A549 (cell line): ENCODE results near the gene FAR2. TPM values are rescaled to one million over a fixed set of nuclear protein-coding genes. Genes with fewer than 3 reads are reported as not detected.

ENCODE experiments used
- ATAC-seq, 2 experiments: fragments of 200-7000 bp in 1 of 2; fragments of >200 bp in 1 of 2; cut with Nextera tagmentation in 1 of 2; cut with Tn5 transposase in 1 of 2; 3 replicates each; pipeline versions ENCODE4 v1.8.0 to v1.9.1; 2018 to 2020; ENCODE audit warnings: mild to moderate bottlenecking in 1 of 2, moderate library complexity in 1 of 2
- CTCF ChIA-PET: fragments of 300-600 bp; sonication (Branson Sonifier 250); formaldehyde crosslinking; extraction: SDS; loops from one replicate; lab custom pipeline; 2021; ENCODE audit warnings: antibody characterized with exemption, inconsistent platforms; lab: Yijun Ruan, JAX
- POLR2A ChIA-PET: fragments of 350-600 bp; formaldehyde crosslinking; extraction: SDS; loops from one replicate; lab custom pipeline; 2021; ENCODE audit warnings: antibody characterized with exemption, inconsistent platforms; lab: Yijun Ruan, JAX
- DNase-seq, 2 experiments: peaks; one replicate each; pipeline versions ENCODE4 v3.0.0 to v3.0.0-alpha.2; 2011 to 2016; ENCODE audit warnings: low read depth in 1 of 2, low spot score in 1 of 2
- FAIRE-seq: peaks from 2 replicates; lab custom pipeline; 2011; peaks lifted over from hg19 to GRCh38; lab: Jason Lieb, UNC
- H3K27ac ChIP-seq, 2 experiments: fragments of >200 bp; sonication (Bioruptor Twin); formaldehyde crosslinking; 3 replicates each; pipeline ENCODE4 v1.5.1; 2016 to 2017
- H3K4me1 ChIP-seq: fragments of >200 bp; sonication (Bioruptor Twin); formaldehyde crosslinking; 3 replicates; pipeline ENCODE4 v1.6.1; 2016
- H3K4me2 ChIP-seq: fragments of >200 bp; sonication (Bioruptor Twin); formaldehyde crosslinking; 3 replicates; pipeline ENCODE4 v1.6.1; 2016
- H3K4me3 ChIP-seq: fragments of >200 bp; sonication (Bioruptor Twin); formaldehyde crosslinking; 3 replicates; pipeline ENCODE4 v1.5.1; 2016
- H3K9me3 ChIP-seq: fragments of >200 bp; sonication (Bioruptor Twin); formaldehyde crosslinking; 3 replicates; pipeline ENCODE4 v1.6.1; 2016
- CBX8 ChIP-seq: fragments of 200-600 bp; sonication (generic); IDR thresholded peaks from 2 replicates; pipeline ENCODE4 v1.6.1; 2016
- CEBPB ChIP-seq, 2 experiments: fragments of >200 bp in 1 of 2; sonication (Bioruptor Twin) in 1 of 2; formaldehyde crosslinking in 1 of 2; IDR thresholded peaks; 2 replicates each; pipeline ENCODE4 v1.6.1; 2012 to 2016
- EHF ChIP-seq: fragments of 250-450 bp; sonication (Bioruptor Pico); IDR thresholded peaks from 2 replicates; pipeline ENCODE4 v1.5.0; 2020; ENCODE audit warnings: mild to moderate bottlenecking
- EHMT2 ChIP-seq: fragments of 200-600 bp; sonication (generic); IDR thresholded peaks from 2 replicates; pipeline ENCODE4 v1.6.1; 2016; ENCODE audit warnings: antibody characterized with exemption, low read depth, mild to moderate bottlenecking, moderate library complexity
- HOXB13 ChIP-seq: fragments of 250-450 bp; sonication (Bioruptor Pico); IDR thresholded peaks from 2 replicates; pipeline ENCODE4 v1.5.0; 2020; ENCODE audit warnings: low read depth, mild to moderate bottlenecking, moderate library complexity
- KDM1A ChIP-seq: fragments of 200-600 bp; sonication (generic); IDR thresholded peaks from 2 replicates; pipeline ENCODE4 v1.6.1; 2016; ENCODE audit warnings: low read depth, mild to moderate bottlenecking
- MAZ ChIP-seq: fragments of 150-350 bp; IDR thresholded peaks from 2 replicates; pipeline ENCODE4 v1.6.1; 2014; ENCODE audit warnings: antibody characterized with exemption, low read depth, low read length, borderline replicate concordance
- MYC ChIP-seq: IDR thresholded peaks from 2 replicates; pipeline ENCODE4 v1.6.1; 2012; ENCODE audit warnings: mild to moderate bottlenecking, inconsistent platforms, low read length, improper control_type of control experiment, borderline replicate concordance
- NPAS2 ChIP-seq: fragments of 250-450 bp; sonication (Bioruptor Pico); IDR thresholded peaks from 2 replicates; pipeline ENCODE4 v1.8.0; 2022; ENCODE audit warnings: mild to moderate bottlenecking, moderate library complexity, borderline replicate concordance
- RARB ChIP-seq: fragments of 250-450 bp; sonication (Bioruptor Pico); IDR thresholded peaks from 2 replicates; pipeline ENCODE4 v1.8.0; 2021; ENCODE audit warnings: mild to moderate bottlenecking, moderate library complexity
- RNF2 ChIP-seq: fragments of 200-600 bp; sonication (generic); IDR thresholded peaks from 2 replicates; pipeline ENCODE4 v1.6.1; 2016; ENCODE audit warnings: low read depth, mild to moderate bottlenecking, antibody characterized with exemption, moderate library complexity, borderline replicate concordance
- SMC3 ChIP-seq: fragments of >200 bp; sonication (Bioruptor Twin); formaldehyde crosslinking; IDR thresholded peaks from 3 replicates; pipeline ENCODE4 v1.6.1; 2018; ENCODE audit warnings: inconsistent platforms
- SREBF2 ChIP-seq: fragments of 450-650 bp; IDR thresholded peaks from 2 replicates; pipeline ENCODE4 v1.6.1; 2014; ENCODE audit warnings: mild to moderate bottlenecking, moderate library complexity
- TFCP2L1 ChIP-seq: fragments of 250-450 bp; sonication (Bioruptor Pico); IDR thresholded peaks from 2 replicates; pipeline ENCODE4 v1.5.0; 2021; ENCODE audit warnings: mild to moderate bottlenecking
- ZSCAN20 ChIP-seq: fragments of 250-450 bp; sonication (Bioruptor Pico); IDR thresholded peaks from 2 replicates; pipeline ENCODE4 v1.8.0; 2022; ENCODE audit warnings: mild to moderate bottlenecking, moderate library complexity
- WGBS: methylation state at CpG from one replicate; pipeline ENCODE4 v1.1.6; 2017; ENCODE audit errors: missing lambda C conversion rate; 5-methylcytosine and 5-hydroxymethylcytosine counted together
- polyA plus RNA-seq, 4 experiments: library from polyadenylated mRNA; depleted of rRNA in 3 of 4; stranded (reverse); fragments of >200 nt; fragmentation: RNase III in 1 of 4; extraction: RNeasy Plus Mini Kit Qiagen cat#74134 plus additional on column Dnase treatment in 1 of 4; gene quantifications; 2 replicates in 3 of 4; 3 replicates in 1 of 4; pipeline ENCODE4 v1.2.3, GENCODE V29; 2011 to 2017
- TF ChIP-seq, protein P1 (sequence below): IDR thresholded peaks from 2 replicates; pipeline ENCODE4 v1.6.1; 2012
- TF ChIP-seq, protein P2 (sequence below): IDR thresholded peaks from 2 replicates; pipeline ENCODE4 v1.6.1; 2012; ENCODE audit warnings: low read depth, borderline replicate concordance
- TF ChIP-seq, protein P3 (sequence below): fragments of >200 bp; sonication (Bioruptor Twin); formaldehyde crosslinking; IDR thresholded peaks from 3 replicates; pipeline ENCODE4 v1.6.1; 2016
- TF ChIP-seq, protein P4 (sequence below): fragments of >200 bp; sonication (Bioruptor Twin); formaldehyde crosslinking; IDR thresholded peaks from 3 replicates; pipeline ENCODE4 v1.5.1; 2016
- TF ChIP-seq, protein P5 (sequence below): fragments of 250-450 bp; sonication (Bioruptor Pico); IDR thresholded peaks from 2 replicates; pipeline ENCODE4 v1.5.0; 2020; ENCODE audit warnings: low read depth, mild to moderate bottlenecking, moderate library complexity
- TF ChIP-seq, protein P6 (sequence below): fragments of 250-450 bp; sonication (Bioruptor Pico); IDR thresholded peaks from 2 replicates; pipeline ENCODE4 v1.5.0; 2021; ENCODE audit warnings: mild to moderate bottlenecking, moderate library complexity, borderline replicate concordance

The FAR2 gene
- polyA plus RNA-seq, 2 of the 4 experiments (the other 2 are of a cell fraction), result 0.06 TPM; not detected in 1

DNA sequence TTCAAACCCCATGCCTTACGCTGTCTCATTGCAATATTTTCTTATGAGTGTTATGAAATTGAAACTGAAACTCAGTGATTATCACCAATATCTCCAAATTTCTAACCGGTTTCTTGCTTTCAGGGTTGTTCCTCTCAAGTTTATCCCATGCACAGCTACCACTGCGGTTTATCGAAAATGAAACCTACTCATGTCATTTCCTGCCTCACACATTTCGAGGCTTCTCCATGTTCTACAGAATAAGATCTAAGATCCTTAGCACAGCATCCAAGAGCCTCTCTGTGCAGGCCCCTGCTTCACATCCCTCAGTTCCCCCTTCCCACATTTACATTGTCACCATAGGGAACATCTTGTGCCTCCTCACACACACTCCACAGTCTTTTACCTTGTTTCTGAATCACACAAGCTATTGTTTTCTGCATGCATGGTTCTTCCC, 45.5 kb upstream of the FAR2 start:
- Histone ChIP-seq H3K9me3 (no peaks in the 10 kb centered on the region), H3K4me2 (no peak overlapping the region), H3K27ac (no peak overlapping the region), H3K4me3 (no peak overlapping the region), H3K4me1 (no peaks in the 10 kb centered on the region)
- ChIA-PET POLR2A (no interaction called here), CTCF (no interaction called here)
- TF ChIP-seq SMC3 (no peak), EHMT2 (no peak), RARB (CRISPR knock-in tag) (no peak), TFCP2L1 (CRISPR knock-in tag) (no peak), RNF2 (no peak), KDM1A (no peak)
- no peak for ATAC-seq
- WGBS, result 27% methylated on average over 5 of the region's 5 CpGs
- no peak for FAIRE-seq
- DNase-seq, result no peak

DNA sequence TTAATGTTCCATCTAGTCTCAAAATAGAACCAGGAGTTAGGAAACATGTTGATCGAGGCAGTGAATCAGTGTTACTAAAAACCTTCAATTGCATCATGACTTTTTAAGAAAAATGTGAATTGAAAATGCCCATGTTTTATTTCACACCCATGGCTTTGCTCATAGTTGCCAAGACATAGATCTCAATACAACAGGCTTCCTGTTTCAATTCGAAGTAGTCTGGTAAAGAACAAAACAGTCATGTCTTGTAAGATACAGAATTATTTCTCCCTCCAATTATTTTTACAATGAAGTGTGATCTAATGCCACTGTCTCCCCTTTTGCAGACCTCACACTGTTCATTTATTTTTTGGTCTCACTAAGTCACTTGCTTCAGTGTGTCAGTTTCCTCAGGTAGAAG, 44.6 kb upstream of the FAR2 start:
- TF ChIP-seq HOXB13 (CRISPR knock-in tag), result no peak
- TF ChIP-seq, protein P1, sequence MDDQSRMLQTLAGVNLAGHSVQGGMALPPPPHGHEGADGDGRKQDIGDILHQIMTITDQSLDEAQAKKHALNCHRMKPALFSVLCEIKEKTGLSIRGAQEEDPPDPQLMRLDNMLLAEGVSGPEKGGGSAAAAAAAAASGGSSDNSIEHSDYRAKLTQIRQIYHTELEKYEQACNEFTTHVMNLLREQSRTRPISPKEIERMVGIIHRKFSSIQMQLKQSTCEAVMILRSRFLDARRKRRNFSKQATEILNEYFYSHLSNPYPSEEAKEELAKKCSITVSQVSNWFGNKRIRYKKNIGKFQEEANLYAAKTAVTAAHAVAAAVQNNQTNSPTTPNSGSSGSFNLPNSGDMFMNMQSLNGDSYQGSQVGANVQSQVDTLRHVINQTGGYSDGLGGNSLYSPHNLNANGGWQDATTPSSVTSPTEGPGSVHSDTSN, result no peak
- no peak for TF ChIP-seq MAZ
- TF ChIP-seq CBX8, result no peak
- TF ChIP-seq NPAS2 (CRISPR knock-in tag), result no peak
- TF ChIP-seq ZSCAN20 (CRISPR knock-in tag), result no peak
- TF ChIP-seq, protein P2, sequence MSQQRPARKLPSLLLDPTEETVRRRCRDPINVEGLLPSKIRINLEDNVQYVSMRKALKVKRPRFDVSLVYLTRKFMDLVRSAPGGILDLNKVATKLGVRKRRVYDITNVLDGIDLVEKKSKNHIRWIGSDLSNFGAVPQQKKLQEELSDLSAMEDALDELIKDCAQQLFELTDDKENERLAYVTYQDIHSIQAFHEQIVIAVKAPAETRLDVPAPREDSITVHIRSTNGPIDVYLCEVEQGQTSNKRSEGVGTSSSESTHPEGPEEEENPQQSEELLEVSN, result no peak
- ATAC-seq (no peak), DNase-seq (no peak), FAIRE-seq (no peak)
- Histone ChIP-seq H3K4me1 (no peaks in the 10 kb centered on the region), H3K9me3 (no peaks in the 10 kb centered on the region), H3K27ac (no peak overlapping the region), H3K4me3 (no peak overlapping the region), H3K4me2 (no peak overlapping the region)
- CTCF ChIA-PET, result no interaction called here
- WGBS, result 7% methylated on average over 2 of the region's 2 CpGs
- POLR2A ChIA-PET, result no interaction called here

DNA sequence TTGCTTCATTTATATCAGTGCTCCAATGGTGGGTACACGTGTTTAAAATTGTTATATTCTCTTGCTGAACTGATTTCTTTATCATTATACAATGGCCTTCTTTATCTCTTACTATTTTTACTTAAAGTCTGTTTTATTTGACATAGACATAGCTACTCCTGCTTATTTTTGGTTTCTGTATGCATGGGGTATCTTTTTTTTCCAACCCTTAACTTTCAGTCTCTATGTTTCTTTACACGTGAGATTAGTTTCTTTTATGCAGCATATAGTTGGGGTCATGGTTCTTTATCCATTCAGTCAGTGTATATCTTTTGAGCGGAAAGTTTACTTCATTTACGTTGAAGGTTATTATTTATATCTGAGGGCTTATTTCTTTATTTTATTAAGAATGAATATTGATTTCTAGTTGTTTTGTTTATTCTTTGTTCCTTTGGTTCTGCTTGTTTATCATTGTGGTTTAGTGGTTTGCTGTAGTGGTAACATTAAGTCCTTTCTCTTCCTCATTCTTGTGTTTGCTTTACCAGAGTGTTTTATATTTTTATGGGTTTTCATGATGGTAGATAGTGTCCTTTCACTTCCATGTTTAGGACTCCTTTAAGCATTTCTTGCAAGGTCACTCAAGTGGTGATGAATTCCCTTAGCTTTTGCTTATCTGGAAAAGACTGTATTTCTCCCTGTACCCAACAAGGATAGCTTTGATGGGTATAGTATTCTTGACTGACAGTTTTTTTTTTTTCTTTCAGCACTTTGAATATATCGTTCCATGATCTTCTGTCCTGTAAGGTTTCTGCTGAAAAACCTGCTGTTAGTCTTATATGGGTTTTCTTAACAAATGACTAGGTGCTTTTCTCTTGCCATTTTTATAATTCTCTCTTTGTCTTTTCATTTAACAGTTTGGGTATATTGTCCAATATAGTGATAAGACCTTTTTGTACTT, 38.3 kb upstream of the FAR2 start:
- no peak overlapping the region for H3K4me2 ChIP-seq
- no peak overlapping the region for H3K27ac ChIP-seq
- no peaks in the 10 kb centered on the region for H3K4me1 ChIP-seq
- 35% methylated on average over 5 of the region's 5 CpGs for WGBS
- POLR2A ChIA-PET, result no interaction called here
- H3K4me3 ChIP-seq, result no peak overlapping the region
- DNase-seq (no peak), FAIRE-seq (no peak), ATAC-seq (no peak)
- TF ChIP-seq SREBF2 (no peak), MYC (no peak), CEBPB (IDR thresholded peaks at IDR 0.05) (no peak), EHF (no peak)
- TF ChIP-seq, protein P3, sequence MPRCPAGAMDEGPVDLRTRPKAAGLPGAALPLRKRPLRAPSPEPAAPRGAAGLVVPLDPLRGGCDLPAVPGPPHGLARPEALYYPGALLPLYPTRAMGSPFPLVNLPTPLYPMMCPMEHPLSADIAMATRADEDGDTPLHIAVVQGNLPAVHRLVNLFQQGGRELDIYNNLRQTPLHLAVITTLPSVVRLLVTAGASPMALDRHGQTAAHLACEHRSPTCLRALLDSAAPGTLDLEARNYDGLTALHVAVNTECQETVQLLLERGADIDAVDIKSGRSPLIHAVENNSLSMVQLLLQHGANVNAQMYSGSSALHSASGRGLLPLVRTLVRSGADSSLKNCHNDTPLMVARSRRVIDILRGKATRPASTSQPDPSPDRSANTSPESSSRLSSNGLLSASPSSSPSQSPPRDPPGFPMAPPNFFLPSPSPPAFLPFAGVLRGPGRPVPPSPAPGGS, result no peak
- TF ChIP-seq, protein P4, sequence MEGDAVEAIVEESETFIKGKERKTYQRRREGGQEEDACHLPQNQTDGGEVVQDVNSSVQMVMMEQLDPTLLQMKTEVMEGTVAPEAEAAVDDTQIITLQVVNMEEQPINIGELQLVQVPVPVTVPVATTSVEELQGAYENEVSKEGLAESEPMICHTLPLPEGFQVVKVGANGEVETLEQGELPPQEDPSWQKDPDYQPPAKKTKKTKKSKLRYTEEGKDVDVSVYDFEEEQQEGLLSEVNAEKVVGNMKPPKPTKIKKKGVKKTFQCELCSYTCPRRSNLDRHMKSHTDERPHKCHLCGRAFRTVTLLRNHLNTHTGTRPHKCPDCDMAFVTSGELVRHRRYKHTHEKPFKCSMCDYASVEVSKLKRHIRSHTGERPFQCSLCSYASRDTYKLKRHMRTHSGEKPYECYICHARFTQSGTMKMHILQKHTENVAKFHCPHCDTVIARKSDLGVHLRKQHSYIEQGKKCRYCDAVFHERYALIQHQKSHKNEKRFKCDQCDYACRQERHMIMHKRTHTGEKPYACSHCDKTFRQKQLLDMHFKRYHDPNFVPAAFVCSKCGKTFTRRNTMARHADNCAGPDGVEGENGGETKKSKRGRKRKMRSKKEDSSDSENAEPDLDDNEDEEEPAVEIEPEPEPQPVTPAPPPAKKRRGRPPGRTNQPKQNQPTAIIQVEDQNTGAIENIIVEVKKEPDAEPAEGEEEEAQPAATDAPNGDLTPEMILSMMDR, result no peak
- TF ChIP-seq, protein P5, sequence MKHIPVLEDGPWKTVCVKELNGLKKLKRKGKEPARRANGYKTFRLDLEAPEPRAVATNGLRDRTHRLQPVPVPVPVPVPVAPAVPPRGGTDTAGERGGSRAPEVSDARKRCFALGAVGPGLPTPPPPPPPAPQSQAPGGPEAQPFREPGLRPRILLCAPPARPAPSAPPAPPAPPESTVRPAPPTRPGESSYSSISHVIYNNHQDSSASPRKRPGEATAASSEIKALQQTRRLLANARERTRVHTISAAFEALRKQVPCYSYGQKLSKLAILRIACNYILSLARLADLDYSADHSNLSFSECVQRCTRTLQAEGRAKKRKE (CRISPR knock-in tag), result no peak
- TF ChIP-seq, protein P6, sequence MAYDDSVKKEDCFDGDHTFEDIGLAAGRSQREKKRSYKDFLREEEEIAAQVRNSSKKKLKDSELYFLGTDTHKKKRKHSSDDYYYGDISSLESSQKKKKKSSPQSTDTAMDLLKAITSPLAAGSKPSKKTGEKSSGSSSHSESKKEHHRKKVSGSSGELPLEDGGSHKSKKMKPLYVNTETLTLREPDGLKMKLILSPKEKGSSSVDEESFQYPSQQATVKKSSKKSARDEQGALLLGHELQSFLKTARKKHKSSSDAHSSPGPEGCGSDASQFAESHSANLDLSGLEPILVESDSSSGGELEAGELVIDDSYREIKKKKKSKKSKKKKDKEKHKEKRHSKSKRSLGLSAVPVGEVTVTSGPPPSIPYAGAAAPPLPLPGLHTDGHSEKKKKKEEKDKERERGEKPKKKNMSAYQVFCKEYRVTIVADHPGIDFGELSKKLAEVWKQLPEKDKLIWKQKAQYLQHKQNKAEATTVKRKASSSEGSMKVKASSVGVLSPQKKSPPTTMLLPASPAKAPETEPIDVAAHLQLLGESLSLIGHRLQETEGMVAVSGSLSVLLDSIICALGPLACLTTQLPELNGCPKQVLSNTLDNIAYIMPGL (CRISPR knock-in tag), result no peak
- H3K9me3 ChIP-seq, result no peaks in the 10 kb centered on the region; the same call in 2 of the 3 replicates
- CTCF ChIA-PET, result interaction anchor here (0.6 kb wide), 1 partner anchor 35 kb away, joined by 3 read pairs; no protein-coding TSS in a partner anchor
